Neural cell (in vitro differentiated cells): ENCODE measurements around the gene SV2B.

Experiments
- EP300 ChIP-seq: fragments of 450-650 bp; conservative IDR thresholded peaks from 2 replicates; pipeline ENCODE4 v1.6.1; 2014; ENCODE audit warnings: antibody characterized with exemption, mild to moderate bottlenecking, moderate library complexity; ENCODE audit not compliant: poor library complexity, severe bottlenecking
- EZH2 ChIP-seq: fragments of 200-600, 300-800 bp; shearing (Covaris generic), sonication (generic); IDR thresholded peaks from 2 replicates; pipeline ENCODE4 v1.6.1; 2014; ENCODE audit warnings: antibody characterized with exemption, low read length, borderline replicate concordance, mild to moderate bottlenecking; ENCODE audit not compliant: insufficient read depth, poor library complexity, severe bottlenecking
- MXI1 ChIP-seq: fragments of 450-650 bp; conservative IDR thresholded peaks from 2 replicates; pipeline ENCODE4 v1.6.1; 2014; ENCODE audit warnings: antibody characterized with exemption, mild to moderate bottlenecking; ENCODE audit not compliant: poor library complexity, severe bottlenecking
- TAF1 ChIP-seq: IDR thresholded peaks from 2 replicates; pipeline ENCODE4 v1.6.1; 2012; ENCODE audit warnings: low read depth
- TF ChIP-seq, protein P1 (sequence below): fragments of 450-650 bp; IDR thresholded peaks from 2 replicates; pipeline ENCODE4 v1.5.1; 2014; ENCODE audit warnings: antibody characterized with exemption, mild to moderate bottlenecking, moderate library complexity; ENCODE audit not compliant: poor library complexity, severe bottlenecking
- TF ChIP-seq, protein P2 (sequence below): IDR thresholded peaks from 2 replicates; pipeline ENCODE4 v1.6.1; 2012; ENCODE audit warnings: borderline replicate concordance

DNA sequence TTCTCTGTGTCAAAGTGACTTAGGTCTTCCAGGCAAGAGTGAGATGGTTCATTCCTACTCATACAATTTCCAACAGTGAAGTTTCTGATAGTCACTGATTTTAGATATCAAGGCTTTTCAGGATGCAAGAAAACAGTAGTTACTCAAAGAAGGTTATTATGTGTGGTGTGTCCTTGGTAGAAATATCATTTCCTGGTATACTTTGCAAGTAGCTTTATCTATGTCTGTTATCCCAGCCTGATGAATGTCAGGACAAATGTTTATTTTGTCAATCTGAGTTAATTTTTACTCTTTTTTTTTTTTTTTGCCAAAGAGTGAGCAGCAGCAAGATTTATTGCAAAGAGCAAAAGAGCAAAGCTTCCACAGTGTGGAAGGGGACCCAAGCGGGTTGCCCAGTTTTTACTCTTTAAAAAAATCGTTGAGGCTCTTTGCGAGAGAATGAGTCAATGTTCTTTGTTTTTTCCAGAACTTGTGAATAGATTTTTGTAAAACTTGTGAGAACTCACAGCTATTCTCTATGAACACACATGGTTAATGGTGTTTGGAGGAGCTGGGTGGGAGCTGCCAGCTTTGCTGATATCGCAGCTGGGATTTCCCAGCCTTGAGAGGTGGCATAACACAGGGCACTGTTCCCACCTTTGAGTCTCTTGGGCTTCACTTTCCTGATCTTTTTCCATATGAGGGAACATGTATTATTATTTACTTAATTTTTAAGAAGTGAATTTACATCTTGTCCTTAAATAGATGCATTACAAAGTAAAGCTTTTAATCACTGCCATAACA, 51.9 kb downstream of the SV2B start:
- TF ChIP-seq, protein P1, sequence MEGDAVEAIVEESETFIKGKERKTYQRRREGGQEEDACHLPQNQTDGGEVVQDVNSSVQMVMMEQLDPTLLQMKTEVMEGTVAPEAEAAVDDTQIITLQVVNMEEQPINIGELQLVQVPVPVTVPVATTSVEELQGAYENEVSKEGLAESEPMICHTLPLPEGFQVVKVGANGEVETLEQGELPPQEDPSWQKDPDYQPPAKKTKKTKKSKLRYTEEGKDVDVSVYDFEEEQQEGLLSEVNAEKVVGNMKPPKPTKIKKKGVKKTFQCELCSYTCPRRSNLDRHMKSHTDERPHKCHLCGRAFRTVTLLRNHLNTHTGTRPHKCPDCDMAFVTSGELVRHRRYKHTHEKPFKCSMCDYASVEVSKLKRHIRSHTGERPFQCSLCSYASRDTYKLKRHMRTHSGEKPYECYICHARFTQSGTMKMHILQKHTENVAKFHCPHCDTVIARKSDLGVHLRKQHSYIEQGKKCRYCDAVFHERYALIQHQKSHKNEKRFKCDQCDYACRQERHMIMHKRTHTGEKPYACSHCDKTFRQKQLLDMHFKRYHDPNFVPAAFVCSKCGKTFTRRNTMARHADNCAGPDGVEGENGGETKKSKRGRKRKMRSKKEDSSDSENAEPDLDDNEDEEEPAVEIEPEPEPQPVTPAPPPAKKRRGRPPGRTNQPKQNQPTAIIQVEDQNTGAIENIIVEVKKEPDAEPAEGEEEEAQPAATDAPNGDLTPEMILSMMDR: no peak
- TF ChIP-seq, protein P2, sequence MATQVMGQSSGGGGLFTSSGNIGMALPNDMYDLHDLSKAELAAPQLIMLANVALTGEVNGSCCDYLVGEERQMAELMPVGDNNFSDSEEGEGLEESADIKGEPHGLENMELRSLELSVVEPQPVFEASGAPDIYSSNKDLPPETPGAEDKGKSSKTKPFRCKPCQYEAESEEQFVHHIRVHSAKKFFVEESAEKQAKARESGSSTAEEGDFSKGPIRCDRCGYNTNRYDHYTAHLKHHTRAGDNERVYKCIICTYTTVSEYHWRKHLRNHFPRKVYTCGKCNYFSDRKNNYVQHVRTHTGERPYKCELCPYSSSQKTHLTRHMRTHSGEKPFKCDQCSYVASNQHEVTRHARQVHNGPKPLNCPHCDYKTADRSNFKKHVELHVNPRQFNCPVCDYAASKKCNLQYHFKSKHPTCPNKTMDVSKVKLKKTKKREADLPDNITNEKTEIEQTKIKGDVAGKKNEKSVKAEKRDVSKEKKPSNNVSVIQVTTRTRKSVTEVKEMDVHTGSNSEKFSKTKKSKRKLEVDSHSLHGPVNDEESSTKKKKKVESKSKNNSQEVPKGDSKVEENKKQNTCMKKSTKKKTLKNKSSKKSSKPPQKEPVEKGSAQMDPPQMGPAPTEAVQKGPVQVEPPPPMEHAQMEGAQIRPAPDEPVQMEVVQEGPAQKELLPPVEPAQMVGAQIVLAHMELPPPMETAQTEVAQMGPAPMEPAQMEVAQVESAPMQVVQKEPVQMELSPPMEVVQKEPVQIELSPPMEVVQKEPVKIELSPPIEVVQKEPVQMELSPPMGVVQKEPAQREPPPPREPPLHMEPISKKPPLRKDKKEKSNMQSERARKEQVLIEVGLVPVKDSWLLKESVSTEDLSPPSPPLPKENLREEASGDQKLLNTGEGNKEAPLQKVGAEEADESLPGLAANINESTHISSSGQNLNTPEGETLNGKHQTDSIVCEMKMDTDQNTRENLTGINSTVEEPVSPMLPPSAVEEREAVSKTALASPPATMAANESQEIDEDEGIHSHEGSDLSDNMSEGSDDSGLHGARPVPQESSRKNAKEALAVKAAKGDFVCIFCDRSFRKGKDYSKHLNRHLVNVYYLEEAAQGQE: no peak
- TF ChIP-seq EP300: no peak
- TF ChIP-seq MXI1: no peak
- TF ChIP-seq TAF1: no peak
- TF ChIP-seq EZH2: no peak
